Transverse colon (tissue), 4 donors: ENCODE results near the gene TEX19.

ENCODE experiments used
- EP300 ChIP-seq: sonication (generic); formaldehyde crosslinking; IDR thresholded peaks from one replicate; pipeline ENCODE4 v1.6.1; 2017; ENCODE audit warnings: antibody characterized with exemption, low read depth
- POLR2A ChIP-seq: fragments of 450-650 bp; IDR thresholded peaks from one replicate; pipeline ENCODE4 v1.6.1; 2016; ENCODE audit warnings: antibody characterized with exemption, mild to moderate bottlenecking, moderate library complexity
- POLR2AphosphoS5 ChIP-seq, 3 donors: sonication (generic); formaldehyde crosslinking; IDR thresholded peaks; one replicate each; pipeline ENCODE4 v1.6.1; 2016; ENCODE audit warnings: antibody characterized with exemption in 3 of 3
- TF ChIP-seq, protein P1 (sequence below), 5 experiments: fragments of 200-600 bp in 3 of 5; fragments of 450-650 bp in 2 of 5; sonication (generic) in 3 of 5; IDR thresholded peaks; 1 replicate in 2 of 5; 2 replicates in 3 of 5; pipeline ENCODE4 v1.5.1; 2016 to 2017; ENCODE audit warnings: antibody characterized with exemption in 5 of 5, inconsistent platforms in 3 of 5, mild to moderate bottlenecking in 2 of 5, moderate library complexity in 1 of 5

DNA sequence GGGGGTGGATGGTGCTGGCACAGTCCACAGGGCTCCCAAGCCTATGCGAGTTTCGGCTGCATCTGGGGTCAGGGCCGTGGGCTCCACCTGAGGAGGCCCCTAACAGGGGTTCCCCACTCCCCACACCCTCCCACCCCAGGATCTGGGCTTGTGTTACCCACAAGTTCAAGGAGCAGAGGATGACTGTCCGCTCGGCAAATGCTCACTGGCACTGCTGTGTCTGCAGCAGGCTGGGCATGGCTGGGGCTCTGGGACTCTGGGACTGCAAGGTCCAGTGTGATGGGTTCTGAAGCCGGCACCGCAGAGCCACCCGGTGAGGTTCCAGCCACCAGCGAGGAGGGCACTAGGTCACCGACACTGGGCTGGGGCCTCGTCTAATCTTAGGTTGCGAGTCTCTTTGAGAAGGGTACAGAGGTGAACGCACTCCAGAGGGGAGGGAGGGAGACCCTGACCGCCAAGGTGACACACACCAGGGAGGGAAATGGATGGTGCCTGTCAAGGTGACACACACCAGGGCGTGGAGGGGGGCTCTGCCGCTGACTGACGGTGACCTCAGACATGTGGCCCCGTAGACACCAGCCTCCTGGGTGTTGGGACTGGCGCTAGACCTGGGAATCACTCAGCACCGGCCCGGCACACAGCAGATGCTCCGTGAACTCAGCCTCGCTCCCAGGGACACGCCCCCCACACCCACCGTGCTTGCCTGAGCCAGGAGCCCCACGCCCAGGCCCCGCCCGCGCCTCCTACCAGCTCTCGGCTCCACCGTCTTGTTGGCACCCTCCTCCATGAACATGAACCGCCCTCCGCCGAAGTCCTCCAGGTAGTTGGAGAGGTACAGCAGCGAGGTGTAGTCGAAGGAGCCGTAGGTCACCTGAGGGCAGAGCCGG is 38.6 kb downstream of the TEX19 start:
- TF ChIP-seq, protein P1, sequence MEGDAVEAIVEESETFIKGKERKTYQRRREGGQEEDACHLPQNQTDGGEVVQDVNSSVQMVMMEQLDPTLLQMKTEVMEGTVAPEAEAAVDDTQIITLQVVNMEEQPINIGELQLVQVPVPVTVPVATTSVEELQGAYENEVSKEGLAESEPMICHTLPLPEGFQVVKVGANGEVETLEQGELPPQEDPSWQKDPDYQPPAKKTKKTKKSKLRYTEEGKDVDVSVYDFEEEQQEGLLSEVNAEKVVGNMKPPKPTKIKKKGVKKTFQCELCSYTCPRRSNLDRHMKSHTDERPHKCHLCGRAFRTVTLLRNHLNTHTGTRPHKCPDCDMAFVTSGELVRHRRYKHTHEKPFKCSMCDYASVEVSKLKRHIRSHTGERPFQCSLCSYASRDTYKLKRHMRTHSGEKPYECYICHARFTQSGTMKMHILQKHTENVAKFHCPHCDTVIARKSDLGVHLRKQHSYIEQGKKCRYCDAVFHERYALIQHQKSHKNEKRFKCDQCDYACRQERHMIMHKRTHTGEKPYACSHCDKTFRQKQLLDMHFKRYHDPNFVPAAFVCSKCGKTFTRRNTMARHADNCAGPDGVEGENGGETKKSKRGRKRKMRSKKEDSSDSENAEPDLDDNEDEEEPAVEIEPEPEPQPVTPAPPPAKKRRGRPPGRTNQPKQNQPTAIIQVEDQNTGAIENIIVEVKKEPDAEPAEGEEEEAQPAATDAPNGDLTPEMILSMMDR (IDR thresholded peaks at IDR 0.05): no peak
- TF ChIP-seq EP300: no peak
- no peak for TF ChIP-seq POLR2AphosphoS5 (IDR thresholded peaks at IDR 0.05)
- no peak for TF ChIP-seq POLR2A
